ENCODE results near the gene BBS5.
"Not testable (repeated sequence)": the region's sequence is repeated elsewhere in the genome, so short reads cannot be mapped to it uniquely, and the experiment has no call there.

Gene BBS5

DNA sequence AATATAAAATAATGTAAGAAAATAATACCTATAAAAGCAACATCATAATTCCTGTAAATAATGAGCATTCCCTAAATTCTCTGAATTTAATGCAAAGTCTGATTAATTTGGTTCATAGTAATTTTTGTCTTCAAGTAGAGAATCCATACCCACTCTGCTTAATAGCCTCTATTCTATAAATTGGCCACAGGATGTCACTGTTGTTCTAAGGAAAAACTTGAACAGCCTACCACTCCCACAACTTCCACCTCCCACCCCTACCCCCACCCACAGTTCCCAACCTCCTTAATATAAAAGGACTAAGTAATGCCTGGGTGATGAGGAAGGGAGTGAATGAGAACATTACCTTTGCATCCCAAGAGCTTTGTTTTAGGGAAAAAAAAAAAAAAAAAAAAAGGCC is 27.2 kb upstream of the BBS5 start:
- TF ChIP-seq, protein P1, sequence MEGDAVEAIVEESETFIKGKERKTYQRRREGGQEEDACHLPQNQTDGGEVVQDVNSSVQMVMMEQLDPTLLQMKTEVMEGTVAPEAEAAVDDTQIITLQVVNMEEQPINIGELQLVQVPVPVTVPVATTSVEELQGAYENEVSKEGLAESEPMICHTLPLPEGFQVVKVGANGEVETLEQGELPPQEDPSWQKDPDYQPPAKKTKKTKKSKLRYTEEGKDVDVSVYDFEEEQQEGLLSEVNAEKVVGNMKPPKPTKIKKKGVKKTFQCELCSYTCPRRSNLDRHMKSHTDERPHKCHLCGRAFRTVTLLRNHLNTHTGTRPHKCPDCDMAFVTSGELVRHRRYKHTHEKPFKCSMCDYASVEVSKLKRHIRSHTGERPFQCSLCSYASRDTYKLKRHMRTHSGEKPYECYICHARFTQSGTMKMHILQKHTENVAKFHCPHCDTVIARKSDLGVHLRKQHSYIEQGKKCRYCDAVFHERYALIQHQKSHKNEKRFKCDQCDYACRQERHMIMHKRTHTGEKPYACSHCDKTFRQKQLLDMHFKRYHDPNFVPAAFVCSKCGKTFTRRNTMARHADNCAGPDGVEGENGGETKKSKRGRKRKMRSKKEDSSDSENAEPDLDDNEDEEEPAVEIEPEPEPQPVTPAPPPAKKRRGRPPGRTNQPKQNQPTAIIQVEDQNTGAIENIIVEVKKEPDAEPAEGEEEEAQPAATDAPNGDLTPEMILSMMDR (conservative IDR thresholded peaks at IDR 0.05; ENCODE audit: low read depth, low read length): peak; percentile 55

DNA sequence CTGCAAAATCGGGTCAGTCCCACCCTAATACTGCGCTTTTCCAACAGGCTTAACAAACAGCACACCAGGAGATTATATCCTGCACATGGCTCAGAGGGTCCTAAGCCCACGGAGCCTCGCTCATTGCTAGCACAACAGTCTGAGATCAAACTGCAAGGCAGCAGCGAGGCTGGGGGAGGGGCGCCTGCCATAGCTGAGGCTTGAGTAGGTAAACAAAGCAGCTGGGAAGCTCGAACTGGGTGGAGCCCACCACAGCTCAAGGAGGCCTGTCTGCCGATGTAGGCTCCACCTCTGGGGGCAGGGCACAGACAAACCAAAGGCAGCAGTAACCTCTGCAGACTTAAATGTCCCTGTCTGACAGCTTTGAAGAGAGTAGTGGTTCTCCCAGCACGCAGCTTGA is 26.2 kb upstream of the BBS5 start:
- not testable (repeated sequence) for H3K4me3 ChIP-seq (ENCODE audit: low read depth, low read length); DNase-seq (ENCODE audit: low read depth)

More for the DNA sequence above, 27.2 kb upstream of the BBS5 start:
- DNase-seq (ENCODE audit: low read depth): peak; percentile 75
- H3K4me3 ChIP-seq (ENCODE audit: low read depth, low read length): no peak overlapping the region

DNA sequence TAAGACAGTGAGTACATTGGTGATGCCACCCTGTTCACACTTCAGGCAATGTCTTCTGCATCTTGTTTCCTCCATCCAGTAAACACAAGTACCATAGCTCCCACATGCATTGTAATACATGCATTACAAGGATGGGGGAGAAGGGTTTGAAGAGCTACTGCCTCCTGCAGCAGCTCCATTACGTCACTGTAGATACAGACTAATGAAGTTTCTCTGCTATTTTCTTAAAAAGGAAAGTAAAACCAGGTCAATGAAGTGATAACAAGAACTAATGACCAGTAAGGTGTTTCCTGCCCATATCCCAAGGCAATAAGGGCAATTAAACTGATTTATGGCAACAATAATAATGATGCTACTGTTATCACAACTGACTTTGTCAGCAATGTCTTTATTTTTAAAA is 18.2 kb upstream of the BBS5 start:
- TF ChIP-seq, protein P1 (conservative IDR thresholded peaks at IDR 0.05; ENCODE audit: low read depth, low read length): no peak
- H3K4me3 ChIP-seq (ENCODE audit: low read depth, low read length): no peak overlapping the region
- DNase-seq (ENCODE audit: low read depth): no peak

DNA sequence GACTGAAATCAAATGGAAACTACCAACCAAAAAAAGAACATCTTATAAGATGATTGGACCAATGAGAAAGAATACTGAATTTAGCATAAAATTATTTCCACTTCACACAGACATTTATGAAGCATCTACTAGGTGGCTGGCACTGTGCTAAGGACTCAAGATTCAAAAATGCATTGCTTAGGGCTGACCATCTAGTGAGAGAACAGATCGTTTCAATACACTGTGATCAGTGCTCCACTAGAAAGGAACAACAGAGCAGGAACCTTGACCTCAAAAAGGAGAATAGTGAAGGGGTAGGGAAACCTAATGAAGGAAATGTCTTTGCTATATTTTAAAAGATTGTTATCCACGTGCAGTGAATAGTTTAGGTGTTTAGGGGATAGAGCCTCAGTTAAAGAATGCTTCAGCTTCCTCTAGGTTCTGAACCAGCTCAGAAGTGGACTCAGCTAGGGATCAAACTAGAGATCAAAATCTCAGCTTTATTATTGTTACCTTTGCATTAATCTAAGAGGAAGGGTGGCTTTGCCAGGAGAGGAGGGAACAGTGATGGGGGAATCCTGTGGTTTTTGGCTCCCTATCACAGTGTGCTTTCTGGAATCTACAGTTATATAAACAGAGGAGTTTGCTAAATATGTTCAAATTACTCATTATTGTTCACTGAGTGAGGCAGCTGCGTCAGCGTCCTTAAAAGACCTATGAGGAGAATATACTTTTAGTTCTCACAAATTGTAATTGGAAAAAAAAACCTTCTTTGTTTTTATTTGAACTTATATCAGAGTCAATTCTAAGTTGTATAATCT is 16.2 kb upstream of the BBS5 start:
- no peak overlapping the region for H3K4me3 ChIP-seq (ENCODE audit: low read depth, low read length)
- TF ChIP-seq, protein P1 (conservative IDR thresholded peaks at IDR 0.05; ENCODE audit: low read depth, low read length): no peak
- DNase-seq (ENCODE audit: low read depth): peak; percentile 94

DNA sequence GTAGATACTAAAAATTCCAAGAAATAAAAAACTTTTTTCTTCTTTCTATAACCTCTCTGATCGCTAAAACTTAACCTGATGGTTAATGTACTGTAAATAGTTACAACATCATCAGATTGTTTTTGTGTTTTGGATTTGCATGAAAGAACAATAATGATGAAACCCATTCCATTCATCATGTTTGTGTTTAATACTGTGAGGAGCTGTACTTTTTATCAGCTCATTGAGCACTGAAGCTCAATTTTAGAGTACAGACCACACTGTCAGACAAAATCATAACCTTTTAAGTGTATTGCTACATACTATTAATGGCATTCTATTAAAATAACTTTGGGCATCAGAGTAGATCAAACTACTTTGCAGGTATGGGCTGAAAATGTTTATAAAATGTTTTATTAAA is 14.8 kb upstream of the BBS5 start:
- H3K4me3 ChIP-seq (ENCODE audit: low read depth, low read length): no peak overlapping the region
- TF ChIP-seq, protein P1 (conservative IDR thresholded peaks at IDR 0.05; ENCODE audit: low read depth, low read length): no peak
- DNase-seq (ENCODE audit: low read depth): no peak

DNA sequence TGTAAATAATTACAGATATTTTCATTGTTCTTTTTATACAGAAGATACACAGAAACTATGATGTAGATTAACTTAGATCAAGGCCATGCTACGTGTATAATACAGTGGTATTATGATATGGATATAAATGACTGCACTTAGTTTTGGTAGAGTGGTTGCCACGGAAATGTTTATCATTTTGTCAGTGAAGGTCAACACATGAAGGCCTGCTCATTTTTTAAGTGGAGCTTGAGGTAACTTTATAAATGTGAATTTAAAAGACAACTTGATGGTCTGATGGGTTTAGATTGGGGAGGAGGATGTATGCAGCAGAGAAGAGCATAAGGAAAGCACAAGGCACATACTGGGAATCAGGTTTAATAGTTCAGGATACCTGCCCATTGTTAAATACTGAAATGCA is 14.4 kb upstream of the BBS5 start:
- no peak overlapping the region for H3K4me3 ChIP-seq (ENCODE audit: low read depth, low read length)
- DNase-seq (ENCODE audit: low read depth): no peak
- TF ChIP-seq, protein P1 (conservative IDR thresholded peaks at IDR 0.05; ENCODE audit: low read depth, low read length): no peak

DNA sequence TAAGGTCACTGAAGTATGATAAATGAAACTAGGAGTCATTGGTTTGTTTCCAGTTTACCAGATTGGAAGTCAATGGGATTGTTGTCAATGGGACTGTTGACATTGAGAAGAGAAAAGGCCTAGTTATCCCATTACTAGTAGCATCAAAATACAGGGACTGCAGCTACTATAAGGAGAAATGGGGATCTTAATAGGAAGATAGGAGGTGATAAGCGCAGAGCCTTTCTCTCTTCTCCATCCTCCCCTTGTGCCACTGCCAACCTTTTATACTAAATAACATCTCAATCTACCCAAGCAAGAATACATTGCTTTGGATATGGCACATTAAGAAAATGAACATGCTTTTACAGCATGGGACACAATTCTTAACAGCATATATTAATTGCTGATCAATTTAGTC is 10.5 kb upstream of the BBS5 start:
- DNase-seq (ENCODE audit: low read depth): no peak
- H3K4me3 ChIP-seq (ENCODE audit: low read depth, low read length): no peak overlapping the region
- TF ChIP-seq, protein P1 (conservative IDR thresholded peaks at IDR 0.05; ENCODE audit: low read depth, low read length): no peak
